Psoas muscle (tissue), 8 donors: ENCODE data around the gene ARHGAP23. TPM values are rescaled to one million over a fixed set of nuclear protein-coding genes. Genes with fewer than 3 reads are reported as not detected.
A peak's percentile ranks its signal among the peaks of the same experiment; 100 is the strongest.

ENCODE experiments used
- ATAC-seq, 4 donors: fragments of 200-7000 bp; cut with Tn5 transposase; one replicate each; pipeline ENCODE4 v1.9.1; 2020; ENCODE audit warnings: moderate library complexity in 3 of 4, mild to moderate bottlenecking in 2 of 4
- DNase-seq, 2 donors: peaks; one replicate each; pipeline ENCODE4 v3.0.0-alpha.2; 2020
- H3K27ac ChIP-seq: fragments of 200-600 bp; one replicate; pipeline ENCODE4 v1.8.0; 2022
- H3K27me3 ChIP-seq, 3 donors: fragments of 200-600 bp in 1 of 3; one replicate each; pipeline versions ENCODE4 v1.6.1 to v1.8.0; 2013 to 2022; ENCODE audit warnings: low read length in 2 of 3, mild to moderate bottlenecking in 2 of 3, moderate library complexity in 1 of 3; ENCODE audit not compliant: insufficient read depth in 3 of 3
- H3K36me3 ChIP-seq, 2 donors: fragments of 200-600 bp in 1 of 2; one replicate each; pipeline versions ENCODE4 v1.6.1 to v1.8.0; 2013 to 2022; ENCODE audit warnings: low read depth in 1 of 2, mild to moderate bottlenecking in 1 of 2, moderate library complexity in 1 of 2; ENCODE audit not compliant: insufficient read depth in 1 of 2
- H3K4me1 ChIP-seq: fragments of 200-600 bp; one replicate; pipeline ENCODE4 v1.8.0; 2022
- H3K4me3 ChIP-seq: fragments of 200-600 bp; one replicate; pipeline ENCODE4 v1.8.0; 2022; ENCODE audit warnings: mild to moderate bottlenecking
- H3K9me3 ChIP-seq: fragments of 200-600 bp; one replicate; pipeline ENCODE4 v1.8.0; 2022
- WGBS, 3 donors: extraction: QIAGEN DNeasy Blood & Tissue Kit; methylation state at CpG; one replicate each; pipeline versions ENCODE4 v1.1.6 to v1.1.7; 2013; 5-methylcytosine and 5-hydroxymethylcytosine counted together
- intact Hi-C, 2 donors: fragments of 100-400 bp; cut with DNase I; formaldehyde crosslinking; loops; one replicate each; pipeline versions ENCODE4 v1.11.0 to v1.14.2; 2022
- polyA plus RNA-seq, 3 donors: library from polyadenylated mRNA; stranded (reverse); fragments of 200-250 nt; gene quantifications; one replicate each; pipeline ENCODE4 v1.2.3, GENCODE V29; 2013
- total RNA-seq, 4 donors: library from RNA; stranded (reverse); fragmentation: NEBNext Ultra II Directional in 2 of 4; extraction: Animal tissue kit (Norgen Biotek cat#: 25700) in 2 of 4; gene quantifications; one replicate each; pipeline versions ENCODE4 v1.2.1 to v1.2.4, GENCODE V29; 2021 to 2023
- TF ChIP-seq, protein P1 (sequence below): fragments of 200-600 bp; IDR thresholded peaks from one replicate; pipeline ENCODE4 v1.8.0; 2022; ENCODE audit warnings: antibody characterized with exemption
- donor health status: healthy with polysubstance abuse.
- donor health status: DM: no; HTN: no; CAD: no; lungs with moderate emphysema.
- donor health status: Bipolar disorder and iron deficiency.
- donor health status: healthy.
- donor health status: DM: yes; HTN: yes; CAD: no.
- donor health status: DM: no; HTN: no; CAD: no.
- donor health status: DM: no; HTN: no; CAD: no.
- donor health status: DM: yes; HTN: yes; CAD: no.

The ARHGAP23 gene
- total and polyA plus RNA-seq, 7 donors, result 7.6 to 35.8 (median 23.6) TPM

DNA sequence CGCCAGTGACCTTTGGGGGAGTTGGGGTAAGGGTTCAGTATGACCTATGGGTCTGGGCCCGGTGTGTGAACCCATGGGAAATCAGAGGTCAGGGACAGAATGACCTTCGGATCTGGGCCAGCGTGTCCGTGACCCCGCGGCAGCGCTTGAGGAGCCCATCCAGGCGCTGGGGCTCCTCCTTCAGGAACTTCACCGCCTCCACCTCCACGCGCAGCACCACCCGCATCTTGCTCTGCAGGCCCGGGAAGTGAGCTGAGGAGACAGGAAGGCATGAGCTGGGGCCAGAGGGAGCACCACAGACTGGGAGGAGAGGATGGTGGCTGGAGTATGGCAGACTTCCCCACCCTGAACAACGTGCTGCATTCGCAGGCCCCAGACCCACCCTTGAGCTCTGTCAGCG, 124.1 kb downstream of the ARHGAP23 start:
- no peak overlapping the region for H3K27ac ChIP-seq
- TF ChIP-seq, protein P1, sequence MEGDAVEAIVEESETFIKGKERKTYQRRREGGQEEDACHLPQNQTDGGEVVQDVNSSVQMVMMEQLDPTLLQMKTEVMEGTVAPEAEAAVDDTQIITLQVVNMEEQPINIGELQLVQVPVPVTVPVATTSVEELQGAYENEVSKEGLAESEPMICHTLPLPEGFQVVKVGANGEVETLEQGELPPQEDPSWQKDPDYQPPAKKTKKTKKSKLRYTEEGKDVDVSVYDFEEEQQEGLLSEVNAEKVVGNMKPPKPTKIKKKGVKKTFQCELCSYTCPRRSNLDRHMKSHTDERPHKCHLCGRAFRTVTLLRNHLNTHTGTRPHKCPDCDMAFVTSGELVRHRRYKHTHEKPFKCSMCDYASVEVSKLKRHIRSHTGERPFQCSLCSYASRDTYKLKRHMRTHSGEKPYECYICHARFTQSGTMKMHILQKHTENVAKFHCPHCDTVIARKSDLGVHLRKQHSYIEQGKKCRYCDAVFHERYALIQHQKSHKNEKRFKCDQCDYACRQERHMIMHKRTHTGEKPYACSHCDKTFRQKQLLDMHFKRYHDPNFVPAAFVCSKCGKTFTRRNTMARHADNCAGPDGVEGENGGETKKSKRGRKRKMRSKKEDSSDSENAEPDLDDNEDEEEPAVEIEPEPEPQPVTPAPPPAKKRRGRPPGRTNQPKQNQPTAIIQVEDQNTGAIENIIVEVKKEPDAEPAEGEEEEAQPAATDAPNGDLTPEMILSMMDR, result no peak
- DNase-seq (no peak), ATAC-seq (no peak)
- H3K27me3 ChIP-seq, result peaks cover 0 to 8% (median 8%) of the 10 kb centered on the region in 3 donors
- H3K4me1 ChIP-seq, result peaks cover 7% of the 10 kb centered on the region
- H3K9me3 ChIP-seq, result no peaks in the 10 kb centered on the region
- WGBS, 3 donors, result 88 to 90% (median 89%) methylated on average over 15 to 17 of the region's 17 CpGs
- intact Hi-C loops, result loop anchor here (10.0 kb wide), 1 partner anchor 182 kb away; the partner anchor contains the start of gene CISD3 (in 2 of the 2)
- no peaks in the 10 kb centered on the region for H3K36me3 ChIP-seq
- no peak overlapping the region for H3K4me3 ChIP-seq

DNA sequence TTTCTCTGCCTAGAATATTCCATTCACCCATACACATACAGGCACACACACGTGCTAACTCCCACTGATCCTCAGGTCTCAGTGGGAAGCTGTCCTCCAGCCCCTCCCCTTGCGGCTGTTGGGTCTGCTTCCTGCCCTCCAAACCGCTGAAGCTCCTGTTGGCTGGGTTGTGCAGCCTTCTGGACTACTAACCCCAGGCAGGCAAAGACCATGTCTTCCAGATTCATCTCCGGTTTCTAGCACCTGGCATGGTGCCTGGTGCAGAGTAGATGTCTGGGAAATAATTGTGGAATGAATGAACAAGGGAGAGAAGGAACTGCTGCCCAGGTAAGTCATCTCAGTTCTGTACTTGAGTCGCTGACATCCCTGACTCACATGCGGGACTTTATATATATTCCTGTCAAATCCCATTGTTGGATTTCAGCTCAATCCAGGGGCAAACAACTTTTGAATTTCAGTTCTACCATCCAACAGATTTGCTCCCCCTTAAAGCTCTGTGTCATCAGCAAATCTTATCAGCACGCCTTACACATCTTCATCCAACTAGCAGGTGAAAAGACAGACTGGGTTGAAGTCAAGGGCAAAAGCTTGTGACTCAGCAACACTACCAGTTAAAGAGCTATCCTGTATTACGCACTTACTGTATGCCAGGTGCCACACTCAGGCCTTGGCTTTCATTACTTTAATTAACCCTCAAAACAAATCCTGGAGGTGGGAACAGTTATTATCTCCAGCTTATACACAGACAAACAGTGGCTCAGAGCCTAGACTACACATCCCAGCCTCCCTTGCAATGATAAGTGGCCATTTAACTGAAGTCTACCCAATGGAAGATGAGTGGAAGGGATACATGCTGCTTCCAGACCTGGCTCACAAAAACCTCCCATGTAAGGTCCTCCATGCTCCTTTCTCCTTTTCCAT, 126.4 kb downstream of the ARHGAP23 start:
- Histone ChIP-seq H3K36me3 (no peaks in the 10 kb centered on the region), H3K9me3 (no peaks in the 10 kb centered on the region), H3K27me3 (peaks cover 0 to 16% (median 6%) of the 10 kb centered on the region in 3 donors), H3K4me1 (peaks cover 12% of the 10 kb centered on the region), H3K27ac (no peak overlapping the region), H3K4me3 (no peak overlapping the region)
- TF ChIP-seq, protein P1, result no peak
- intact Hi-C loops, result loop anchor here (5.0 to 10.0 kb wide), 3 partner anchors 38 to 180 kb away; partner anchors contain the start of gene CISD3 (in 2 of the 2)
- DNase-seq, result no peak
- ATAC-seq, result peak in 1 of 4 donors; percentile 21
- 49 to 55% (median 50%) methylated on average over 8 of the region's 8 CpGs for WGBS, 3 donors

DNA sequence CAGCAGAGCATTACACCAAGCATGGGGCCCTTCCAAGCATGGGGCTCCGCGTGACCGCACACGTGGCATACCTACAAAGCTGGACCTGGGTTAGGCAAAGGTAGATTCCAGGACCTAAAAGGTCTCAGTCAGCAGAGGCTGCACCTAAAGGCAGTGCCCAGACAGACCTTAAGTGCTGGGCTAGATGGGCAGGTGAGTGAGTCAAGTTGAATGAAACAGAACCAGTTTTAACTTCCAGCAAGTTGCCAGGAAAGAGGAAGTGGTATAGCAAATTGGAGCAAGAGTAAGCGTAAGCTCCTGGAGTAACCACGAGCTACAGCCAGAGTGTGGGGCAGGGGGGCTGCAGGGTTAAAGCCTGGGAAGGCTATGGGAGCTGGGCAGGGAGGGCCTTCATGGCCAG, 128.0 kb downstream of the ARHGAP23 start:
- TF ChIP-seq, protein P1, result no peak
- intact Hi-C loops, result loop anchor here (5.0 to 10.0 kb wide), 3 partner anchors 36 to 179 kb away; partner anchors contain the start of gene CISD3 (in 2 of the 2)
- Histone ChIP-seq H3K4me3 (no peak overlapping the region), H3K9me3 (no peaks in the 10 kb centered on the region), H3K4me1 (peaks cover 12% of the 10 kb centered on the region), H3K36me3 (no peaks in the 10 kb centered on the region), H3K27ac (no peak overlapping the region), H3K27me3 (peaks cover 0 to 31% (median 15%) of the 10 kb centered on the region in 3 donors)
- WGBS, 3 donors, result 91 to 95% (median 93%) methylated on average over 6 of the region's 6 CpGs
- ATAC-seq (no peak), DNase-seq (no peak)

DNA sequence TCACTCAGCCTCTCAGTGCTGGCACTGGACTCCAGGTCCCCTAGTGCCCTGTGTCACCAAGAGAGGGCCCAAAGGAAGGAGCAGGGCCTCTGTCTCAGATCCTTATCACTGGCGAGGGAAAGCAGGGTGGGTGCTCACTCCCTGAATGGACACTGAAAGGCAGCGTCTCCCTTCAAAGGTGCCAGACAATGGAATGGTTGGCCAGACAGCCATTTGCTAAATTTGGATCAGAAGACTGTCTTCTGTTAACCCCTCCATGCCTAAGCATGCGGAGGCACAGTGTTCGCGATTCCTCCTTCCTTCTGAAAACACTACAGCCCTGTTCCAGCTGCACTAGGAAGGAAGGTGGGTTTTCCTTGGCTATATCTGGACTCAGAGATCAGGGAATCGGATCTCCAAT, 129.1 kb downstream of the ARHGAP23 start:
- DNase-seq (no peak), ATAC-seq (no peak)
- intact Hi-C loops, result loop anchor here (5.0 to 10.0 kb wide), 3 partner anchors 35 to 177 kb away; partner anchors contain the start of gene CISD3 (in 2 of the 2)
- no peaks in the 10 kb centered on the region for H3K36me3 ChIP-seq
- peaks cover 12% of the 10 kb centered on the region for H3K4me1 ChIP-seq
- peak overlapping the region; percentile 57 for H3K4me3 ChIP-seq
- peaks cover 0 to 39% (median 23%) of the 10 kb centered on the region in 3 donors for H3K27me3 ChIP-seq
- no peaks in the 10 kb centered on the region for H3K9me3 ChIP-seq
- 49 to 66% (median 58%) methylated on average over 6 of the region's 6 CpGs for WGBS, 3 donors
- H3K27ac ChIP-seq, result no peak overlapping the region
- TF ChIP-seq, protein P1, result no peak
